NB4 (cell line): Measurements from ENCODE around the gene KRT80.

ENCODE experiments used
- CTCF ChIP-seq: IDR thresholded peaks from one replicate; pipeline ENCODE4 v1.5.1; 2012; ENCODE audit warnings: low read depth, low read length
- MAX ChIP-seq: IDR thresholded peaks from 2 replicates; pipeline ENCODE4 v1.6.1; 2011; ENCODE audit warnings: low read depth, low read length
- MYC ChIP-seq: IDR thresholded peaks from 2 replicates; pipeline ENCODE4 v1.6.1; 2011; ENCODE audit warnings: low read depth, low read length
- POLR2A ChIP-seq: IDR thresholded peaks from 2 replicates; pipeline ENCODE4 v1.6.1; 2011; ENCODE audit warnings: mild to moderate bottlenecking; ENCODE audit not compliant: insufficient read length; ENCODE audit errors: extremely low read depth

DNA sequence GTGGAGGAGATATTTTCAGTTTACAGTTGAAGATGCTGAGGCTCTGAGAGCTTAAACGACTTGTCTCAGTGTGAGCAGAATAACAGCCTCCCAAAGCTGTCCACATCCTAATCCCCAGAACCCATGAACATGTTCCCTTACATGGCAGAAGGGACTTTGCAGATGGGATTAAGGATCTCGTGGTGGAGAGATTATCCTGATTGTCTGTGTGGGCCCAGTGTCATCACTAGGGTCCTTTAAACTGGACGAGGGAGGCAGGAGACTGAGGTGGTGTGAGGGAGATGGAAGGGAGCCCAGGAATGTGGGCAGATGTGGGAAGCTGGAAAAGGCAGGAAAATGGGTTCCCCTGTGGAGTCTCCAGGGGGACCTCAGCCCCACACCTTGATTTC, 9.6 kb upstream of the KRT80 start:
- no peak for TF ChIP-seq CTCF
- no peak for TF ChIP-seq POLR2A
- no peak for TF ChIP-seq MYC
- TF ChIP-seq MAX, result no peak
